ENCODE measurements around the gene DHX57.

DNA sequence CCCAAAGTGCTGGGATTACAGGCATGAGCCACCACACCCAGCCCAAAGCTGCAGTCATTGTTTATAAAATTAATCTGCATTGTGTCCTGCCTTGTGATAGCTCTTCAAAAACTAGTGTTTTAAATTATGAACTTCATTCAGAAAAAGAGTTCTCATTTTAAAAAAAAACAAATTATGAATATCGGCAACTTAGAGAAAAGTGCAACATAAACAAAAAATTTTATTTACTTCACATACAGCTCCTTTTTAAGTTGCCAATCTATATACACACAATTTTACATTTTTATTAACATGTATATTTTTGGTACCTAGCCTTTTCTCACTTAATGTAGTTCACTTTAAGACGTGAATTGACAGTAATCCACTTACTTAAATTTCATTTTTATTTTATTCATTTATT lies 50.8 kb downstream of the DHX57 start:
- TF ChIP-seq POLR2A (IDR thresholded peaks at IDR 0.05; ENCODE audit: low read depth, low read length) (no peak), TAF1 (IDR thresholded peaks at IDR 0.05; ENCODE audit: borderline replicate concordance, low read depth, low read length) (no peak), POLR2AphosphoS5 (IDR thresholded peaks at IDR 0.05; ENCODE audit: low read depth, low read length) (no peak)
